NOMO-1 treated with DMSO at 0.1 percent for 48 hours (cell line): ENCODE measurements around the gene LTB4R.

Experiments
- DNase-seq: peaks from one replicate; lab custom pipeline; 2025; ENCODE audit not compliant: unreplicated experiment; lab: John Stamatoyannopoulos, UW

LTB4R gene

GRCh38 chr14:24299255-24300191, 11.8 kb upstream of the LTB4R start, which contains the start of the genes DHRS1 and NOP9:
Gene DHRS1 (minus strand): TSS chr14:24299780. CDS start chr14:24299106, 674 bp downstream.
Gene NOP9 (plus strand): TSS chr14:24299850. CDS start chr14:24299955, 105 bp downstream.
- peak; percentile 76 for DNase-seq

GRCh38 chr14:24300326-24300980, 10.8 kb upstream of the LTB4R start:
- DNase-seq, result no peak

- no peak for DNase-seq
Observed at GRCh38 chr14:24304019-24304387, 7.3 kb upstream of the LTB4R start.

- no peak for DNase-seq
Observed at GRCh38 chr14:24307156-24307574, 4.1 kb upstream of the LTB4R start.

GRCh38 chr14:24307575-24308341, 3.5 kb upstream of the LTB4R start, which contains the start of gene CIDEB:
Gene CIDEB (minus strand): TSS chr14:24307977. CDS start chr14:24307858, 119 bp downstream.
- peak; percentile 46 for DNase-seq

GRCh38 chr14:24308342-24309124, 2.8 kb upstream of the LTB4R start:
- no peak for DNase-seq

- DNase-seq, result no peak
Observed at GRCh38 chr14:24309538-24310264, 1.6 kb upstream of the LTB4R start, which contains the start of gene LTB4R2. Gene LTB4R2 (plus strand): TSS chr14:24310140. CDS start chr14:24310665, 525 bp downstream.

- no peak for DNase-seq
Observed at GRCh38 chr14:24310265-24310645, 1.0 kb upstream of the LTB4R start.

- peak; percentile 58 for DNase-seq
Observed at GRCh38 chr14:24311837-24312615, 724 bp downstream of the LTB4R start.

- DNase-seq, result peak; percentile 84
Observed at GRCh38 chr14:24312736-24313507, 1.6 kb downstream of the LTB4R start.

- peak; percentile 62 for DNase-seq
Observed at GRCh38 chr14:24313913-24314312, 2.6 kb downstream of the LTB4R start.

- no peak for DNase-seq
Observed at GRCh38 chr14:24314377-24315193, 3.3 kb downstream of the LTB4R start.

GRCh38 chr14:24315243-24315806, 4.0 kb downstream of the LTB4R start:
- no peak for DNase-seq

- no peak for DNase-seq
Observed at GRCh38 chr14:24315807-24316596, 4.7 kb downstream of the LTB4R start.

GRCh38 chr14:24316597-24316950, 5.3 kb downstream of the LTB4R start:
- no peak for DNase-seq
